GM12878 (cell line): Measurements from ENCODE around the gene CDC45. TPM values are rescaled to one million over a fixed set of nuclear protein-coding genes. Genes with fewer than 3 reads are reported as not detected.

ENCODE experiments used
- ATAC-seq: fragments of 200-7000 bp; cut with Tn5 transposase; 3 replicates; pipeline ENCODE4 v1.9.1; 2020; ENCODE audit warnings: mild to moderate bottlenecking, moderate library complexity
- BruUV-seq: library from RNA; stranded (reverse); fragments of 400-500 nt; replicated peaks from 2 replicates; lab custom pipeline; 2021; lab: Mats Ljungman, UMichigan
- CTCF ChIA-PET: fragments of 300-600 bp; sonication (Branson Sonifier 250); formaldehyde crosslinking; extraction: SDS; loops from one replicate; lab custom pipeline; 2021; ENCODE audit warnings: inconsistent platforms; lab: Yijun Ruan, JAX
- POLR2A ChIA-PET: fragments of 350-600 bp; formaldehyde crosslinking; extraction: SDS; loops from one replicate; lab custom pipeline; 2021; ENCODE audit warnings: inconsistent platforms; lab: Charles Lee
- RAD21 ChIA-PET: fragments of 300-600 bp; sonication (Branson Sonifier 250); formaldehyde crosslinking; loops from one replicate; lab custom pipeline; 2023; ENCODE audit warnings: antibody characterized with exemption; ENCODE audit not compliant: unreplicated experiment; lab: Charles Lee
- SMC1A ChIA-PET: fragments of 300-600 bp; sonication (Branson Sonifier 250); formaldehyde crosslinking; loops from one replicate; lab custom pipeline; 2023; ENCODE audit not compliant: unreplicated experiment, uncharacterized antibody; lab: Charles Lee
- DNase-seq: peaks from one replicate; pipeline ENCODE4 v3.0.0-alpha.2; 2011; ENCODE audit warnings: low read depth, low spot score
- FAIRE-seq: peaks from 3 replicates; lab custom pipeline; 2011; peaks lifted over from hg19 to GRCh38; lab: Jason Lieb, UNC
- H2AFZ ChIP-seq: 2 replicates; pipeline ENCODE4 v1.6.0; 2011; ENCODE audit warnings: low read depth, low read length, control low read depth; ENCODE audit not compliant: control insufficient read depth
- H3K27ac ChIP-seq: 2 replicates; pipeline ENCODE4 v1.5.1; 2011; ENCODE audit warnings: control low read depth; ENCODE audit not compliant: control insufficient read depth, insufficient read depth
- H3K27me3 ChIP-seq, 2 experiments: replicated peaks in 1 of 2; 2 replicates each; pipeline versions ENCODE4 v1.6.0 to v1.6.1; 2011; ENCODE audit warnings: low read length in 1 of 2; ENCODE audit not compliant: control insufficient read depth in 2 of 2, insufficient read depth in 2 of 2
- H3K36me3 ChIP-seq, 2 experiments: 2 replicates each; pipeline ENCODE4 v1.5.1; 2011; ENCODE audit warnings: low read length in 1 of 2; ENCODE audit not compliant: control insufficient read depth in 2 of 2, insufficient read depth in 2 of 2
- H3K4me1 ChIP-seq: 2 replicates; pipeline ENCODE4 v1.6.1; 2011; ENCODE audit warnings: mild to moderate bottlenecking, low read length, moderate library complexity, mixed read lengths; ENCODE audit not compliant: control insufficient read depth, insufficient read depth
- H3K4me2 ChIP-seq: 2 replicates; pipeline ENCODE4 v1.6.0; 2011; ENCODE audit warnings: control low read depth; ENCODE audit not compliant: control insufficient read depth, insufficient read depth
- H3K4me3 ChIP-seq: fragments of 200-600 bp; sonication (generic); 2 replicates; pipeline ENCODE4 v1.5.1; 2016
- H3K79me2 ChIP-seq: 2 replicates; pipeline ENCODE4 v1.6.0; 2011; ENCODE audit warnings: low read length; ENCODE audit not compliant: control insufficient read depth, insufficient read depth
- H3K9ac ChIP-seq: 2 replicates; pipeline ENCODE4 v1.8.0; 2011; ENCODE audit warnings: low read length, control low read depth, mixed read lengths; ENCODE audit not compliant: control insufficient read depth, insufficient read depth
- H3K9me3 ChIP-seq: replicated peaks from 3 replicates; pipeline ENCODE4 v1.5.1; 2011; ENCODE audit warnings: mild to moderate bottlenecking, low read length; ENCODE audit not compliant: control insufficient read depth, insufficient read depth
- H4K20me1 ChIP-seq: 2 replicates; pipeline ENCODE4 v1.6.0; 2011; ENCODE audit not compliant: control insufficient read depth, insufficient read depth
- BACH1 ChIP-seq: fragments of 450-650 bp; IDR thresholded peaks from 2 replicates; pipeline ENCODE4 v1.6.1; 2017; ENCODE audit warnings: mild to moderate bottlenecking, borderline replicate concordance
- BCL3 ChIP-seq: IDR thresholded peaks from 2 replicates; pipeline ENCODE4 v1.6.1; 2011; ENCODE audit warnings: borderline replicate concordance, low read depth, mild to moderate bottlenecking, moderate library complexity, low read length; ENCODE audit not compliant: insufficient read depth, poor library complexity, severe bottlenecking
- NRF1 ChIP-seq: conservative IDR thresholded peaks from 2 replicates; pipeline ENCODE4 v1.6.1; 2011; ENCODE audit warnings: mild to moderate bottlenecking, low read depth, low read length, improper control_type of control experiment
- POLR2AphosphoS5 ChIP-seq: IDR thresholded peaks from 2 replicates; pipeline ENCODE4 v1.6.1; 2011; ENCODE audit warnings: mild to moderate bottlenecking, low read length, inconsistent platforms
- SP1 ChIP-seq: IDR thresholded peaks from one replicate; pipeline ENCODE4 v1.6.1; 2011; ENCODE audit warnings: low read depth, low read length
- ZSCAN29 ChIP-seq: fragments of 450-650 bp; IDR thresholded peaks from 2 replicates; pipeline ENCODE4 v1.6.1; 2017; ENCODE audit warnings: mild to moderate bottlenecking, moderate library complexity
- WGBS: methylation state at CpG from one replicate; pipeline ENCODE4 v1.1.6; 2016; ENCODE audit warnings: low lambda C conversion rate; ENCODE audit not compliant: insufficient replicate concordance, insufficient coverage; ENCODE audit errors: missing lambda C conversion rate; 5-methylcytosine and 5-hydroxymethylcytosine counted together
- in situ Hi-C: fragments of 300-500 bp; cut with MboI; formaldehyde crosslinking; loops from 9 replicates; pipeline ENCODE4 v1.14.3; 2018; ENCODE audit warnings: mixed read lengths
- intact Hi-C: fragments of 100-400 bp; cut with micrococcal nuclease; formaldehyde crosslinking; loops from one replicate; pipeline ENCODE4 v1.14.2; 2022; ENCODE audit not compliant: unreplicated experiment
- polyA plus RNA-seq, 11 experiments: library from polyadenylated mRNA; depleted of rRNA in 4 of 11; unstranded in 6 of 11; stranded (reverse) in 5 of 11; fragments of >200 nt; fragmentation: Nextera tagmentation in 4 of 11; fragmentation: Illumina TruSeq in 1 of 11; extraction: Ambion mirVana in 4 of 11; extraction: Trizol in 1 of 11; gene quantifications; 1 replicate in 1 of 11; 2 replicates in 10 of 11; pipeline versions ENCODE4 v1.2.1 to v1.2.3, GENCODE V29; 2011 to 2016; ENCODE audit warnings: inconsistent platforms in 2 of 11, missing spikeins in 2 of 11, low read depth in 1 of 11
- total RNA-seq, 4 experiments: library from RNA; depleted of rRNA in 3 of 4; stranded (reverse); fragments of >200 nt in 3 of 4; fragmentation: Illumina TruSeq in 1 of 4; extraction: Trizol in 1 of 4; gene quantifications; 2 replicates each; pipeline versions ENCODE4 v1.2.1 to v1.2.3, GENCODE V29; 2013 to 2021

Gene CDC45
- total and polyA plus RNA-seq, 10 of the 15 experiments (the other 5 are each of a cell fraction or from before 2014, with no cell fraction given) = 40.8 to 88.5 (median 54.2) TPM

GRCh38 chr22:19509191-19509590 is 29.5 kb downstream of the CDC45 start:
- ChIA-PET POLR2A (no interaction called here), RAD21 (no interaction called here), CTCF (no interaction called here)

DNA sequence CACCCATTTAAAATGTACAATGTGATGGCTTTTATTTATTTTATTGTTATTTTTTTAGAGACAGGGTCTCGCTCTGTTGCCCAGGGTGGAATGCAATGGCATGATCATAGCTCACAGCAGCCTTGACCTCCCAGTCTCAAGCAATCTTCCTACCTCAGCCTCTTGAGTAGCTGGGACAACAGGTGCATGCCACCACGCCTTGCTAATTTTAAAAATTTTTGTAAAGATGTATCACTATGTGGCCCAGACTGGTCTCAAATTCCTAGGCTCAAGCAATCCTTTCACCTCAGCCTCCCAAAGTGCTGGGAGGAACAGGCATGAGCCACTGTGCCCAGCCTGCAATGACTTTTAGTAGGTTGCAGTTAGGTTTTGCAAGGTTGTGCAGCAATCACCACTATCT is 30.2 kb downstream of the CDC45 start:
- ChIA-PET RAD21 (no interaction called here), SMC1A (no interaction called here), CTCF (no interaction called here)
- H3K4me3 ChIP-seq = no peak overlapping the region
- no peaks in the 10 kb centered on the region for H3K4me1 ChIP-seq
- no peak for FAIRE-seq
- BruUV-seq = no TSS peak
- H3K27me3 ChIP-seq = no peaks in the 10 kb centered on the region
- H3K9me3 ChIP-seq = no peaks in the 10 kb centered on the region
- H3K4me2 ChIP-seq = no peak overlapping the region
- no peak overlapping the region for H3K9ac ChIP-seq
- no peak overlapping the region for H2AFZ ChIP-seq
- no peak for DNase-seq
- H3K36me3 ChIP-seq = peaks cover 12 to 14% of the 10 kb centered on the region in 2 experiments; a peak in 3 of 4 replicates
- no peak overlapping the region for H3K27ac ChIP-seq
- in situ Hi-C loops = no loop called here
- no peaks in the 10 kb centered on the region for H4K20me1 ChIP-seq
- 100% methylated on average over 2 of the region's 2 CpGs for WGBS
- TF ChIP-seq POLR2AphosphoS5 (no peak), ZSCAN29 (no peak)
- TF ChIP-seq, all 136 proteins: peak for 0
- intact Hi-C loops = no loop called here
- POLR2A ChIA-PET = no interaction called here
- ATAC-seq = no peak
- no peaks in the 10 kb centered on the region for H3K79me2 ChIP-seq

More at GRCh38 chr22:19509191-19509590, 29.5 kb downstream of the CDC45 start:
- in situ Hi-C loops = no loop called here
- ATAC-seq (no peak), FAIRE-seq (no peak), DNase-seq (no peak)
- no peaks in the 10 kb centered on the region for H4K20me1 ChIP-seq
- H3K36me3 ChIP-seq = peaks cover 8 to 10% of the 10 kb centered on the region in 2 experiments; a peak in 3 of 4 replicates
- no peak for TF ChIP-seq BACH1
- TF ChIP-seq NRF1 = no peak
- no peak for TF ChIP-seq SP1
- no peak for TF ChIP-seq BCL3
- no peak overlapping the region for H3K27ac ChIP-seq
- intact Hi-C loops = no loop called here
- no peak overlapping the region for H3K9ac ChIP-seq
- SMC1A ChIA-PET = no interaction called here
- H2AFZ ChIP-seq = no peak overlapping the region
- no peak overlapping the region for H3K4me3 ChIP-seq
- BruUV-seq = no TSS peak
- H3K4me1 ChIP-seq = no peaks in the 10 kb centered on the region
- H3K4me2 ChIP-seq = no peak overlapping the region
- no peaks in the 10 kb centered on the region for H3K27me3 ChIP-seq
- WGBS = 95% methylated on average over 3 of the region's 3 CpGs
- no peaks in the 10 kb centered on the region for H3K79me2 ChIP-seq
- no peaks in the 10 kb centered on the region for H3K9me3 ChIP-seq
